Spleen (tissue), 7 donors: ENCODE measurements around the gene OXNAD1.

Experiments used
- POLR2A ChIP-seq, 3 donors: fragments of 450-650 bp; IDR thresholded peaks; one replicate each; pipeline ENCODE4 v1.5.1; 2017; ENCODE audit warnings: antibody characterized with exemption in 3 of 3, mild to moderate bottlenecking in 1 of 3
- POLR2AphosphoS5 ChIP-seq, 3 donors: sonication (generic); formaldehyde crosslinking; IDR thresholded peaks; one replicate each; pipeline ENCODE4 v1.5.1; 2017; ENCODE audit warnings: antibody characterized with exemption in 3 of 3
- TF ChIP-seq, protein P1 (sequence below), 11 experiments: fragments of 200-600 bp in 7 of 11; fragments of 450-650 bp in 4 of 11; sonication (generic) in 4 of 11; IDR thresholded peaks in 8 of 11; conservative IDR thresholded peaks in 3 of 11; 1 replicate in 7 of 11; 2 replicates in 4 of 11; pipeline versions ENCODE4 v1.4.0 to v1.8.0; 2016 to 2021; ENCODE audit warnings: antibody characterized with exemption in 11 of 11, inconsistent platforms in 4 of 11, mild to moderate bottlenecking in 1 of 11
- donor health status: DM: no; HTN: no; CAD: no; lungs with moderate emphysema.
- donor health status: DM: no; HTN: no; CAD: no.
- donor health status: DM: no; HTN: no; CAD: no.

GRCh38 chr3:16322189-16322588, 57.2 kb downstream of the OXNAD1 start:
- no peak for TF ChIP-seq POLR2AphosphoS5 (IDR thresholded peaks at IDR 0.05)
- no peak for TF ChIP-seq POLR2A (IDR thresholded peaks at IDR 0.05)
- TF ChIP-seq, protein P1, sequence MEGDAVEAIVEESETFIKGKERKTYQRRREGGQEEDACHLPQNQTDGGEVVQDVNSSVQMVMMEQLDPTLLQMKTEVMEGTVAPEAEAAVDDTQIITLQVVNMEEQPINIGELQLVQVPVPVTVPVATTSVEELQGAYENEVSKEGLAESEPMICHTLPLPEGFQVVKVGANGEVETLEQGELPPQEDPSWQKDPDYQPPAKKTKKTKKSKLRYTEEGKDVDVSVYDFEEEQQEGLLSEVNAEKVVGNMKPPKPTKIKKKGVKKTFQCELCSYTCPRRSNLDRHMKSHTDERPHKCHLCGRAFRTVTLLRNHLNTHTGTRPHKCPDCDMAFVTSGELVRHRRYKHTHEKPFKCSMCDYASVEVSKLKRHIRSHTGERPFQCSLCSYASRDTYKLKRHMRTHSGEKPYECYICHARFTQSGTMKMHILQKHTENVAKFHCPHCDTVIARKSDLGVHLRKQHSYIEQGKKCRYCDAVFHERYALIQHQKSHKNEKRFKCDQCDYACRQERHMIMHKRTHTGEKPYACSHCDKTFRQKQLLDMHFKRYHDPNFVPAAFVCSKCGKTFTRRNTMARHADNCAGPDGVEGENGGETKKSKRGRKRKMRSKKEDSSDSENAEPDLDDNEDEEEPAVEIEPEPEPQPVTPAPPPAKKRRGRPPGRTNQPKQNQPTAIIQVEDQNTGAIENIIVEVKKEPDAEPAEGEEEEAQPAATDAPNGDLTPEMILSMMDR (IDR thresholded peaks at IDR 0.05 in 8 of 11, conservative IDR thresholded peaks at IDR 0.05 in 3 of 11) = no peak
